Gastroesophageal sphincter (tissue), 4 donors: ENCODE results near the gene CLASP1. TPM values are rescaled to one million over a fixed set of nuclear protein-coding genes. Genes with fewer than 3 reads are reported as not detected.

Experiments
- ATAC-seq: fragments of 150-250 bp; one replicate; pipeline ENCODE4 v1.9.1; 2016; ENCODE audit warnings: mild to moderate bottlenecking, moderate library complexity
- H3K27ac ChIP-seq, 4 donors: fragments of 200-600 bp; sonication (generic) in 3 of 4; 1 replicate in 3 of 4; 2 replicates in 1 of 4; pipeline ENCODE4 v1.5.1; 2016 to 2019
- H3K27me3 ChIP-seq: fragments of 200-600 bp; sonication (generic); one replicate; pipeline ENCODE4 v1.5.1; 2019
- H3K36me3 ChIP-seq, 2 donors: fragments of 200-600 bp; sonication (generic); one replicate each; pipeline ENCODE4 v1.5.1; 2019; ENCODE audit warnings: control low read depth in 1 of 2
- H3K4me1 ChIP-seq, 3 donors: fragments of 200-600 bp; sonication (generic); 1 replicate in 2 of 3; 2 replicates in 1 of 3; pipeline ENCODE4 v1.5.1; 2016 to 2019; ENCODE audit warnings: control low read depth in 2 of 3
- H3K4me3 ChIP-seq, 2 donors: fragments of 200-600 bp; sonication (generic); one replicate each; pipeline ENCODE4 v1.5.1; 2019; ENCODE audit warnings: mild to moderate bottlenecking in 1 of 2, moderate library complexity in 1 of 2
- H3K9me3 ChIP-seq, 3 donors: fragments of 200-600 bp; sonication (generic); one replicate each; pipeline ENCODE4 v1.5.1; 2017 to 2019; ENCODE audit warnings: control low read depth in 2 of 3
- EP300 ChIP-seq: sonication (generic); formaldehyde crosslinking; IDR thresholded peaks from one replicate; pipeline ENCODE4 v1.6.1; 2017; ENCODE audit warnings: antibody characterized with exemption, mild to moderate bottlenecking
- POLR2A ChIP-seq, 2 donors: fragments of 450-650 bp; IDR thresholded peaks; one replicate each; pipeline ENCODE4 v1.6.1; 2017; ENCODE audit warnings: antibody characterized with exemption in 2 of 2, mild to moderate bottlenecking in 2 of 2, moderate library complexity in 1 of 2
- POLR2AphosphoS5 ChIP-seq: sonication (generic); formaldehyde crosslinking; IDR thresholded peaks from one replicate; pipeline ENCODE4 v1.6.1; 2017; ENCODE audit warnings: antibody characterized with exemption
- WGBS, 2 donors: methylation state at CpG; one replicate each; pipeline ENCODE4 v1.1.5; 2018; ENCODE audit warnings: low coverage in 1 of 2; 5-methylcytosine and 5-hydroxymethylcytosine counted together
- total RNA-seq, 4 donors: library from RNA; depleted of rRNA; stranded (reverse); fragments of >200 nt; gene quantifications; one replicate each; pipeline ENCODE4 v1.1.0, GENCODE V29; 2016
- TF ChIP-seq, protein P1 (sequence below), 4 experiments: fragments of 200-600 bp in 2 of 4; fragments of 450-650 bp in 2 of 4; sonication (generic) in 1 of 4; IDR thresholded peaks; one replicate each; pipeline ENCODE4 v1.5.1; 2017 to 2019; ENCODE audit warnings: antibody characterized with exemption in 4 of 4, mild to moderate bottlenecking in 2 of 4, moderate library complexity in 2 of 4

The CLASP1 gene
- total RNA-seq, 4 donors from 2014 or later, result 72.0 to 108 (median 84.7) TPM

GRCh38 chr2:121415727-121416126 is 233.5 kb downstream of the CLASP1 start:
- ATAC-seq, result no peak

DNA sequence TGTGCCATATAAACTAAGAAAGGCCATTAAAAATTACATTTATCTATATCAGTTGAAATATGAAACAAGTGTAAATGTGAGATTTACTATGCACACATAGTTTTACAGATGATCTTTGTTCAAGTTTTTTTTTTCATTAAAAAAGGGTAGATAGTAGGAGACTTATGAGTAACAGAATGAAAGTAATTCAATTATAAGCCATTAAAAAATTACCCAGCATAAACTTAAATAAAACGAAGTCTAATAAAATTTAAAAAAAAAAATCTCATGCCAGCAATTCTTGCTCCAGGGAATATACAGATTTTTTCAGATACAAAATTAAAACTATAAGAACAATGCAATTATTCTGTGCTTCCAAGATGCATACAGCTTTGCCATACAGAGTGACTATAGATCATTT is 236.9 kb downstream of the CLASP1 start:
- Histone ChIP-seq H3K27ac (no peak overlapping the region), H3K9me3 (no peaks in the 10 kb centered on the region), H3K4me1 (no peaks in the 10 kb centered on the region), H3K27me3 (no peaks in the 10 kb centered on the region), H3K4me3 (no peak overlapping the region), H3K36me3 (peaks cover 0 to 70% of the 10 kb centered on the region in 2 donors)
- no peak for TF ChIP-seq POLR2AphosphoS5
- TF ChIP-seq EP300, result no peak
- no peak for TF ChIP-seq POLR2A (IDR thresholded peaks at IDR 0.05)
- TF ChIP-seq, protein P1, sequence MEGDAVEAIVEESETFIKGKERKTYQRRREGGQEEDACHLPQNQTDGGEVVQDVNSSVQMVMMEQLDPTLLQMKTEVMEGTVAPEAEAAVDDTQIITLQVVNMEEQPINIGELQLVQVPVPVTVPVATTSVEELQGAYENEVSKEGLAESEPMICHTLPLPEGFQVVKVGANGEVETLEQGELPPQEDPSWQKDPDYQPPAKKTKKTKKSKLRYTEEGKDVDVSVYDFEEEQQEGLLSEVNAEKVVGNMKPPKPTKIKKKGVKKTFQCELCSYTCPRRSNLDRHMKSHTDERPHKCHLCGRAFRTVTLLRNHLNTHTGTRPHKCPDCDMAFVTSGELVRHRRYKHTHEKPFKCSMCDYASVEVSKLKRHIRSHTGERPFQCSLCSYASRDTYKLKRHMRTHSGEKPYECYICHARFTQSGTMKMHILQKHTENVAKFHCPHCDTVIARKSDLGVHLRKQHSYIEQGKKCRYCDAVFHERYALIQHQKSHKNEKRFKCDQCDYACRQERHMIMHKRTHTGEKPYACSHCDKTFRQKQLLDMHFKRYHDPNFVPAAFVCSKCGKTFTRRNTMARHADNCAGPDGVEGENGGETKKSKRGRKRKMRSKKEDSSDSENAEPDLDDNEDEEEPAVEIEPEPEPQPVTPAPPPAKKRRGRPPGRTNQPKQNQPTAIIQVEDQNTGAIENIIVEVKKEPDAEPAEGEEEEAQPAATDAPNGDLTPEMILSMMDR (IDR thresholded peaks at IDR 0.05), result no peak
- WGBS, 2 donors, result 56 to 65% methylated on average over 1 of the region's 1 CpG
- ATAC-seq, result no peak

More at GRCh38 chr2:121415727-121416126, 233.5 kb downstream of the CLASP1 start:
- no peak overlapping the region for H3K4me3 ChIP-seq
- peaks cover 0 to 59% of the 10 kb centered on the region in 2 donors for H3K36me3 ChIP-seq
- 85 to 96% methylated on average over 1 of the region's 1 CpG for WGBS, 2 donors
- TF ChIP-seq EP300 (no peak), POLR2AphosphoS5 (no peak), POLR2A (IDR thresholded peaks at IDR 0.05) (no peak)
- TF ChIP-seq, protein P1 (IDR thresholded peaks at IDR 0.05), result no peak
- no peaks in the 10 kb centered on the region for H3K9me3 ChIP-seq
- H3K4me1 ChIP-seq, result no peaks in the 10 kb centered on the region
- no peaks in the 10 kb centered on the region for H3K27me3 ChIP-seq
- H3K27ac ChIP-seq, result no peak overlapping the region

DNA sequence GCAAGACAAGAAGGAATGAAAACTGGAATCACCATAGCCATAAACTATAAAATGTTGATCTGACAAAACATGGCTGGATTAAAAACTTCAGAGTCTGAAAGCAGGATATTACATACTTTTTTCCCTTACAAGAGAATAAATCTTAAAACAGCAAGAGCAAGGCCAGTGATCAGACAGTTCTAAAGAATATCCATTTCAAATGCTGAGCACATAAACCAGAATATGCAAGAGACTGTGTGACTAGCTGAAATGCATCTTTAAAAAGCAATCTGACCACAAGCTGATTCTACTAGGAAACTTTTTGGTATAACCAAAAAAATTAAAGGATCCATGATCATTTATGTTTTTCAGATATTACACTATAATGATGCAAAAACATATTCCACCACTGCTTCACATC is 239.3 kb downstream of the CLASP1 start:
- Histone ChIP-seq H3K4me3 (no peak overlapping the region), H3K4me1 (no peaks in the 10 kb centered on the region), H3K36me3 (peaks cover 0 to 82% of the 10 kb centered on the region in 2 donors), H3K27ac (no peak overlapping the region), H3K27me3 (no peaks in the 10 kb centered on the region), H3K9me3 (no peaks in the 10 kb centered on the region)
- TF ChIP-seq POLR2AphosphoS5 (no peak), EP300 (no peak), POLR2A (IDR thresholded peaks at IDR 0.05) (no peak)
- TF ChIP-seq, protein P1 (IDR thresholded peaks at IDR 0.05), result no peak
- no peak for ATAC-seq

- WGBS, 2 donors, result 50 to 90% methylated on average over 2 of the region's 2 CpGs
- Histone ChIP-seq H3K9me3 (no peaks in the 10 kb centered on the region), H3K27me3 (no peaks in the 10 kb centered on the region), H3K27ac (no peak overlapping the region), H3K36me3 (peaks cover 0 to 82% of the 10 kb centered on the region in 2 donors), H3K4me1 (no peaks in the 10 kb centered on the region), H3K4me3 (no peak overlapping the region)
- no peak for TF ChIP-seq POLR2AphosphoS5
- TF ChIP-seq, protein P1 (IDR thresholded peaks at IDR 0.05), result no peak
- TF ChIP-seq EP300, result no peak
- TF ChIP-seq POLR2A (IDR thresholded peaks at IDR 0.05), result no peak
- no peak for ATAC-seq
These were observed 239.9 kb downstream of the CLASP1 start for GRCh38 chr2:121409388-121409787.

GRCh38 chr2:121408641-121409040 is 240.6 kb downstream of the CLASP1 start:
- no peak for TF ChIP-seq EP300
- Histone ChIP-seq H3K36me3 (peaks cover 0 to 82% of the 10 kb centered on the region in 2 donors), H3K27me3 (no peaks in the 10 kb centered on the region), H3K4me3 (no peak overlapping the region), H3K4me1 (no peaks in the 10 kb centered on the region), H3K27ac (no peak overlapping the region), H3K9me3 (no peaks in the 10 kb centered on the region)
- WGBS, 2 donors, result 86 to 88% methylated on average over 3 of the region's 3 CpGs
- no peak for ATAC-seq
